CD4-positive, alpha-beta T cell treated with Interleukin-6 for 4 hours (primary cell): Measurements from ENCODE around the gene PDCD1LG2.
"Not testable (repeated sequence)": the region's sequence is repeated elsewhere in the genome, so short reads cannot be mapped to it uniquely, and the experiment has no call there.

Experiments used
- DNase-seq: peaks from one replicate; pipeline ENCODE4 v3.0.0-alpha.2; 2020; ENCODE audit warnings: mixed read lengths

Gene PDCD1LG2

DNA sequence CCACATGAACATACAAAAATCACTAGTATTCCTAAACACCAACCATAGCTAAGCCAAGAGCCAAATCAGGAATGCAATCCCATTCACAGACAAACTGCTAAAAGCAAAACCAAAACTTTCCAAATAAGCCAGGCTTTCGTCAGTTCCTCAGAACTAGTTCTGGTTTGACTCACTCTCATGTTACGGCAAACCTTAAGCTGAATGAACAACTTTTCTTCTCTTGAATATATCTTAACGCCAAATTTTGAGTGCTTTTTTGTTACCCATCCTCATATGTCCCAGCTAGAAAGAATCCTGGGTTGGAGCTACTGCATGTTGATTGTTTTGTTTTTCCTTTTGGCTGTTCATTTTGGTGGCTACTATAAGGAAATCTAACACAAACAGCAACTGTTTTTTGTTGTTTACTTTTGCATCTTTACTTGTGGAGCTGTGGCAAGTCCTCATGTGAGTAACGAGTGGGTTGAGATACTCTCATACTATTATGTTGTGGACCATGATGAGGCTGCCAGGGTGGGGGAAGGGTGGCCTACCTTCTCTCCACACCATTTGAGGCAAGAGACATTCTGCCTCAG lies at the start of gene PDCD1LG2:
TSS of gene PDCD1LG2 (plus strand) at position 172 of the 572 bp plus-strand sequence. CDS start 12,016 bp downstream, outside the sequence.
- DNase-seq: peak; percentile 24

GRCh38 chr9:5464831-5465330 lies 45.5 kb upstream of the PDCD1LG2 start:
- not testable (repeated sequence) for DNase-seq

DNA sequence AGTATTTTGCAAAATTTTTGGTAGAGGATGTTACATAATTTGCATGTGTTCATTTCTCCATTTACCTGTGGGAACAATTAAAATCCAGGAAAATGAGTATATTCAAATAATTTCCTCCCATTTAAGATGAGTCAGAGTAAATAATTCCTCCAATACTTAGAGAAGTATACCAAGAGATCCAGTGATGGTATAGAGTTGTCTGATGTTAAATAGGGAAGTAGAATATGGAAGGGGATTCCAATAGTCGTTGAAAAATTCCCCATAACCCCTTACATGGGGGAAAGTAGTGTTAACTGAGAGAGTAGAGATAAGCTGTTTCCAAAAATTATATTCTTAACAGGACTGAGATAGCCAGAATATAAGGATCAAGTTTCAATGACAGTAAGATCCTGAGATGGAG lies 44.3 kb upstream of the PDCD1LG2 start:
- DNase-seq: no peak

DNA sequence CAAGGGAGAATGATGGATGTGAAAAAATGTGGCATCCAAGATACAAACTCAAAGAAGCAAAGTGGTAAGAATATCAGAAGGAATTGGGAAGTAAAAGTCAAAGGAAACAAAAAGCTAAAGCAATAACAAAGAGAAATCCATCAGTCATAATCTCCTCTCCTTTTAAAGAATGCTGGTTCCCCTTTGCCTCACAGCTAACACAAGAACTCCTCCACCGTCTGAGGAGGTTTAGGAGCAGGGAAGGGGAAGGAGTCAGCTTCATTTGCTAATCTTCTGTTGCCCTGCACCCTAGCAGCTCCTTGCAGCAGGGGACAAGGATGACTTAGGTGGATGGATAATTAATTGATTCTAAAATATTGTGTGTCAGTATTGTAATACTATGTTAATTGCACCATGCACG lies 43.6 kb upstream of the PDCD1LG2 start:
- no peak for DNase-seq

DNA sequence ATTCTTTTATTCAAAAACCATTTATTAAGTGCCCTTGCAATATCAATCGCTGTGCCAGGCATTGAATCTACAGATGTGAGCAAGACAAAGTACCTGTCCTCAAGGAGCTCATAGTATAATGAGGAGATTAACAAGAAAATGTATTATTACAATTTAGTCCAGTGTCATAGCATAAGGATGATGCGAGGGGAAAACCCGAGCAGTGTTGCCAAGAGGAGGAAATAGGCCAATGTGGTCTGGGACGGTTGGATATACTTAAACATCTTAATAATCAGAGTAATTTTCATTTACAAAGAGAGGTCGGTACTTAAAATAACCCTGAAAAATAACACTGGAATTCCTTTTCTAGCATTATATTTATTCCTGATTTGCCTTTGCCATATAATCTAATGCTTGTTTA lies 41.5 kb upstream of the PDCD1LG2 start:
- no peak for DNase-seq

- DNase-seq: no peak
Observed at GRCh38 chr9:5470122-5470521, 40.2 kb upstream of the PDCD1LG2 start.

GRCh38 chr9:5470816-5471215 lies 39.5 kb upstream of the PDCD1LG2 start:
- DNase-seq: no peak

GRCh38 chr9:5475611-5476010 lies 34.7 kb upstream of the PDCD1LG2 start:
- DNase-seq: not testable (repeated sequence)

DNA sequence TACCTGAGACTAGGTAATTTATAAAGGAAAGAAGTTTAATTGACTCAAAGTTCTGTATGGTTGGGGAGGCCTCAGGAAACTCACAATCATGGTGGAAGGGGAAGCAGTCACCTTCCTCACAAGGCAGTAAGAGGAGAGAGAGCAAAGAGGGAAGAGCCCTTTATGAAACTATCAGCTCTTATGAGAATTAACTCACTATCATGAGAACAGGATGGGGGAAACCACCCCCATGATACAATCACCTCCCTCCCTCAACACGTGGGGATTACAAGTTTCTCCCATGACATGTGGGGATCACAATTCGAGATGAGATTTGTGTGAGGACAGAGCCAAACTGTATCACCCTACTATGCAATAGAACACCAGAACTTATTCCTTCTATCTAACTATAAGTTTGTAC lies 32.1 kb upstream of the PDCD1LG2 start:
- no peak for DNase-seq

- DNase-seq: no peak
Observed at GRCh38 chr9:5479994-5480694, 30.2 kb upstream of the PDCD1LG2 start.

GRCh38 chr9:5480919-5481318 lies 29.4 kb upstream of the PDCD1LG2 start:
- no peak for DNase-seq

DNA sequence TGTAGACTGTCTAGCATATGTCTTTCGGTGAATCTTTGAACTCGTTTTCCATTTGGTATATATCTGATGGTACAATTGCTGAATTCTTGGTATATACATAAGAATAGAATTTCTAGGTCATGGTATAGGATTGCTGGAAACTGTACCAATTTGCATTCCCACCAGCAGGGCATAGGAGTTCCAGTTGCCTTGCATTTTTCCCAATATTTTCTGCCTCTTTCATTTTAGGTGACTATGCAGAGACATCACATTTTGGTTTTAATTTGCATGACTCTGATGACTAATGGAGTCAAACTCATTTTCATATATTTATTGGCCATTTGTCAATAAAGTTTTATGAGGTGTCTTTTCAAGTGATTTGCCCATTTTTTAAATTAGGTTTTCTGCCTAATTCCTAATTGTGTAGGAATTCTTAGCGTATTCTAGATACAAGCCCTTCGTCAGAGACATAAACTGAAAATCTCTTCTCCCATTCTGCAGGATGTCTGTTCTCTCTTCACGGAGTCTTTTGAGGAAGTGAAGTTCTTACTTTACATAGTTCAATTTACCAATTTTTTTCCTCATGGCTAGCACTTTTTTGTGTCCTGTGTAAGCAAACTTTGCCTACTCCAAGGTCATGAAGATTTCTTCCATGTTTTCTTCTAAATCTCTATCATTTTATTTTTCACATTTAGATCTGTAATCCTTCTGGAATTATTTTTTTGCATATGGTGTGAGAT lies 28.9 kb upstream of the PDCD1LG2 start:
- DNase-seq: no peak

DNA sequence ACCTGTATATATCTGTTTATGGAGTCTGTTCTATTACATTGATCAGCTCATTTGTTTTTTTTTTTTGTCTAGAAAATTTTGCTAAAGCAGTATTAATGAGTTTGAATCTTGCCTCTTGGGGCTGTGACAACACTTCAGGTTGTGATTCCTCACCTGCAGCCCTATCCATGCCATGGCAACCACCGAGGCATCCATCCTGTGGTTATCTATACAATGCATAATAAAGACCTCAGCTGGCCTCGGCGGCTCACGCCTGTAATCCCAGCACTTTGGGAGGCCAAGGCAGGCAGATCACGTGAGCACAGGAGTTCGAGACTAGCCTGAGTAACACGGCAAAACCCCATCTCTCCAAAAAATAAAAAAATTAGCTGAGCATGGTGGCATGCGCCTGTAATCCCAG lies 28.1 kb upstream of the PDCD1LG2 start:
- DNase-seq: no peak

DNA sequence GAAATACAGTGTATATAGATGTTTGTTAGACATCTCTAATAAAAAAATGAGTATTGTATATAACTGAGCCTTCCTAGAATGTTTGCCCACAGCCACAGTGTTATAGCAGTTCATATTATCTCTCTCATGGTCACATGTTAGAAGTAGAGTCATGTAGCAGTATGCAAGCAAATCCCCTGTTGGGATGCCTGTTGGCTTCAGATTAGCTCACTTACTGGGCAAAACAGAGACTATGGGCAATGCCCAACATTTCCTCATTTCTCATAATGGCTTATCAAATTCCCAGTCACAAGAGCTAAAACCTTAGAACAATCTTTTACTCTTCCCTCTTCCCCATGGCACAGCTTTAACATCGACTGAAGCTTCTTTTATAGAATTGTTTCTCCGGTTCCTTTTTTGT lies 27.0 kb upstream of the PDCD1LG2 start:
- DNase-seq: no peak

DNA sequence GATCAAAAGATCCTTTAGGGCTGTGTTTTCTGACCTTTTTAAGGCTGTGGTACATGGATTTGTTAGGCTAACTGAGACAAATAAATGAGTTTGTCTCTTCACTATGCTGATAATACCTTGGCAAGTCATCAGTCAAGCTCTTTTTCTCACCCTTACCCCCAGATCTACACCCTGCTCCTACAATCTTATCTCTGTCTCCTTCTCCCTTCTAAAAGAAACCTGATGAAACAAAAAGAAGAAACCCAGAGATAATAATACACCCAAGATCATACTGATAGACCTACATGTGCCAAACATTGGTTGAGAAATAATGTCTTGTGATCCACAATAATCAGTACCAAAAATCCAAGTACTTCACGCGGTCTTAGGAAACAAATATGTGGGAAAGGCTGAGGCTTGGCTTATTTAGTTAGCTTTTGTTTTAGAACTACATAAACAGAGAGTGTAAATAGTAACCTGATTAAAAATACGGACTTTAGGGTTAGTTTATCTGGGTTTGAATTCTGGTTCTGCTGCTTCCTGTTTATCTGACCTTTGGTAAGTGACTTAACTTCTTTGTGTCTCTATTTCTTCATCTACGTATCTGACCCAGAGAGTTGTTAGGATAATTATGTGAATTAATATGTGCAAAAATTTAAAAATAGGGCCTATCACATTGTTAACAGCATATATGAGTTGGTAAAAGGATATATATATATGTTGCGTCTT lies 24.8 kb upstream of the PDCD1LG2 start:
- no peak for DNase-seq

DNA sequence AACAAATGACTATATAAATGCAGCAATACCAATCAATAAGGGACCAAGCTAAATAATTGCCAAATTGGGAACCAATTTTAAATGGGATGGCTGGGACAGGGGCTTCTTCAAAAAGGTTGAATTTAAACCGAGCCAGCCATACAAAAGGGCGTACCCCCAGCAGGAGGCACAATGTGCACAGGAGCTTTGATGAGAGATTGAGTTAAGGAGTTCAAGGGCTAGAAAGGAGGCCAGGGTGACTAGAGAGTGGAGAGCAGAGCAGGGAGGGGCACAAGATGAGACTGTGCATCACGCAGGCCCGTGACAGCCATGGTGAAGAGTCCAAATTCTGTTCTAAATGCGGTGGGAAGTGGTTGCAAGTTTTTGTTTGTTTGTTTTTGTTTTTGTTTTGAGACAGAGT lies 23.3 kb upstream of the PDCD1LG2 start:
- no peak for DNase-seq

GRCh38 chr9:5488221-5489008 lies 21.9 kb upstream of the PDCD1LG2 start:
- DNase-seq: no peak

DNA sequence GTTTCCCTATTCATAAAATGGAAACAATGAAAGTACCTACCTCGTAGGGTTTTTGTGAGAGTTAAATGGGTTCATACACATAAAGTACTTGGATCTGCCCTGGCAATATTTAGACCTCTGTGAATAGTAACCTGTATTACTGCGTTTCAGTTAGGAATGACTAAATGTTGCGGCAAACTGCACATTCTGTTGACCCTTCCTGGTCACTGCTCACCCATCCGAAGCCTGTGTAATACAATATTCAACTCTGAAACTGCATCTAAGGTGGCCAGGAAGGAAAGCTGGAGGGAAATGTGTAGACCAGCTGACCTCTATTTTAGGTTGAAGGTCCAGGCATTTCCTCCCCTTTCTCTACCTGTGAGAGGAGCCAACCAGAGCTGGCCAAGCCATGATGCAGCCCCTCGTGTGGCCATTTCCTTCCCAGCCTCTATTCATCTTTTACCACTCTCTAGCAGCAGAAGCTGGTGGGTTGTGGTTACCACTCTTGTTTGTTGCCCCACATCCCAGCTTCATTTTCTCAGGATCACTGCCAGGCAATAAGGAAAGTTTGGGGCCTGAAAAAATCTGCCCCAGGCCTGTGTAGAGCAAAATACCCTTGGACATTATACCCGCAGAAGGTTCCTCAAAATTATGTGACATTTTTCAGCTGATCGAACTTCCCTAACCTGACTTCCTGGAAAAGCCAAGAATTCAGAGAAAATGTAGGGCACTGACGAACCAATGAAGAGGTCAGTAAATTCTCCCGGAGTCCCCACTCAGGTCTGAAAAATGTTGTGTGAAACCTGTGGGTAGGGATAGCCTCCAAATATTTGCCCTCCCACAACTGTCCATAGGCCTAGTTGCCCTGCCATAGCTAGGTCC lies 20.5 kb upstream of the PDCD1LG2 start:
- no peak for DNase-seq

- DNase-seq: no peak
Observed at GRCh38 chr9:5492965-5493678, 17.2 kb upstream of the PDCD1LG2 start.

DNA sequence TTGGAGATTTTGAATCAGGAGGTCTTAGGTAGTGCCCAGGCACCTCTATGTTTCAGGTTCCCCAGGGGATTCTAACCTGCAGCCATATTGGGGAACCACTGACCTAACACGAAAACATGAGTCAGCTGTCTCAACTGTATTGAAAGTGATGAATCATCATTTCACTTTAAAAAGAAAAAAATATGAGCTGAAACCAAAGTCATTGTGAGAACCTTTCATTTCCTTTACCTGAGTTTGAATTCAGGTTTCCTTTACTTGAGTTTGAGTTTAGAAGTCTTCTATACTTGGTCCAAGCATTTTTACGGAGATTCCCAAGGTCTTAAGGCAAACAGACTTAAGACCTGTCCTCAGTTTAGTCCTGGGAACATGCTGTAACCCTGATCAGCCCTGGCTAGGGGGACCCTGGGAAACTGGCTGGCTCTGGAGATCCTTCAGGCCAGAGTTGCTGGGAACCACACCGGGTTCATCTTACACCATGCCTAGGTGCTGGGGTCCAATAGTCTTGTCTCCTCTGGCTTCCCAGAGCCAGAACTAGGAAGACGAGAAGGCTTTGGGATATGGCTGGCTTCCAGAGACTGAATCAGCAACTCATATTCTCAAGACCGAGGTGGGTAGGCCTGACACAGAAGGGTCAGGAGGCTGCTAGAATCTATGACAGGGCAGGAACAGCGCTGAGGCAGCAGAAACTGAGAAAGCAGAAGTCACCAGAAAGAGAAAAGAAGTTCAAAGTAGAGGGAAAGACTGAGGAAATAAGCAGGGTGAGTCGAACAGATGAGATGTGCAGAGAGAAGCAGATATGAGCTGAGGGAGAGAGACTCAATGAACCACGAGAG lies 16.4 kb upstream of the PDCD1LG2 start:
- DNase-seq: peak; percentile 2
